ENCODE results near the gene MBOAT7.
"Not testable (repeated sequence)": the region's sequence is repeated elsewhere in the genome, so short reads cannot be mapped to it uniquely, and the experiment has no call there.

The MBOAT7 gene

DNA sequence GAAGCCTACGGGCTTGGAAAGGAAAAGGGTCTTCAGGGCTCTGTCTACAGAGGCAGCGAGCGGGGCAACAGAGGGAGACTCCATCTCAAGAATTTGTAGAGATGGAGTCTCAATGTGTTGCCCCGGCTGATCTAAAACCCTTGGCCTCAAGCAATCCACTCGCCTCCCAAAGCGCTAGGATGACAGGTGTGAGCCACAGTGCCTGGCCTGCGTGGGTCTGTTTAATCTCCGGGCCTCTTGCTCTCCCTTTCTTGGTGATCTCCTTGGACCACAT lies 19.3 kb upstream of the MBOAT7 start:
- DNase-seq, result no peak

DNA sequence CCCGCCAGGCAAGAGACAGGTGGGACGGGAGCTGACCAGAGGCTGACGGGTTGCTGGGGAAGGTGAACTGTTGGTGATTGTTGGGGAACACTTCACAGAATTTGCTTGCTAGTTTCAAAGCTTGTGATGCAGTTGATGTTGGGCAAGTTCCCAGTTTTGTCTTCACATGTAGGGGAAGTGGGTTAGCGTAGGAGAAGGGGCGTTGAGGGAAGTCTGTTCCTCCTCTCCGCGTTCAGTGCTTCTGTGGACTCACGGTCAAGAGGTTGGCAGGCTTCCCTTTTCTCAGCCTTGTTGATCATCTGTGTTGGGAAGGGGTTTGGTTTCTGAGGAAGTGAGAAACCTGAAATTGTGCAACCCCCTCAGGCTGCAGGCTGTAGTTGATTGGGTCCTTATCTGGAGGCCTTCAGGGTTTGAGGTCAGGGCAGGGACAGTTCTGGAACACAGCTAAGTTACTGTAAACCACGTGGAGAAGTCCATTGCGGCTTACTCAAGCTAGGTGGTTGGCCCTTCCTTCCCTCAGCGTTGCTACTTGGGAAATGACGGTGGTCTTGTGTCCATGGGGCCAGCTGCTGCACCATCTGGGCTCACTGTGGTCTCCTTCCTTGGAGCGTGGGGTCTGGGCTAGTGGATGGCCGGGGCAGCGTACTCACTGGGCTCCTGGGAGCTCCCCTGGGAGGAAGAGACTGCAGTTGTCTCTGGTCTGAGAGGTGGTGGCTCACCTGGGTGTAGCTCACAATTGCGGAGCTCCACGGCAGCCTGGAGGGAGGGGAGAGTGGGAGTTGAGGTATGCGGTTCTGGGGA lies 18.8 kb upstream of the MBOAT7 start:
- DNase-seq, result peak; percentile 63

DNA sequence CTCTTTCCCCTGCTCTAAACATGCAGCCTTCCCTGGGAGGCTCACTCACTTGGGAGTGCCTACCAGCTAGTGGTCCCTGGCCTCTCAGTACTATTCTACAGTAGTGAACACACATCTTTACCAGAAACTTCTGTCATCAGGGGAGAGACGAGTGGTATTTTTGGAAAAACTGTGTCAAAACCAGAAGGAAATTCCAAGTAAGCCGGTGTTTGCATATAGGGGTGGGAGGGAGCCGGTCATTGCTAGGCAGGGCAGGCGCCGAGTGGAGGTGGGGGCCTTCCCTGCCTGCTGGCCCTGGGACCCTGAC lies 18.2 kb upstream of the MBOAT7 start:
- DNase-seq, result no peak

DNA sequence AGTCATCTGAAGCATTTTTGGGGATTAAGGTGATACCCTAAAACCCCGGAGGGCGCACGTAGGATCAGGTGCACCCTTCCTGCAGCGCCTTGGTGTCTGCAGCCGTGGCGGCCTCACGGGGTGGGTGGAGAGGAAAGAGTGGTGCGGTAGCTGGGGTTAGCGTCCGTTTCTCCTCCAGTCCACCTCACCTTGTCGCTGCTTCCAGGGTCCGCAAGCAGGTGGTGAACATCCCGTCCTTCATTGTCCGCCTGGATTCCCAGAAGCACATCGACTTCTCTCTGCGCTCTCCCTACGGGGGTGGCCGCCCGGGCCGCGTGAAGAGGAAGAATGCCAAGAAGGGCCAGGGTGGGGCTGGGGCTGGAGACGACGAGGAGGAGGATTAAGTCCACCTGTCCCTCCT lies 17.8 kb upstream of the MBOAT7 start:
- not testable (repeated sequence) for DNase-seq

DNA sequence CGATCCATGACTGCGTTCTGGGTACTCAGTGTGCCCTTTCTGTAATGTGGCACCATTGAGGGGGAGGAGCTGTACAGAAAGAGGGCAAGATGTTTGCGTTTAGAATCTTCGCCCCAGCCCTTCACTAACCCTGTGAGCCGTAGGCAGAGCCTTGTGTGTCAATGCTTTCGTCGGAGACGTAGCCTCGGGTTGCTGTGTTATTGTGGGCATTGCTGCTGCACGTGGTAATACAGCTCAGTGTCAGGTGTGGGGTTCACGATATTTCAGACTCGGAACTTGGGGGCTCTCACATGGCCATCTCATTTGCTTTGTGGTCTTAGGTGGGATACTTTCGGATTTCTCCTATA lies 17.4 kb upstream of the MBOAT7 start:
- DNase-seq, result no peak

DNA sequence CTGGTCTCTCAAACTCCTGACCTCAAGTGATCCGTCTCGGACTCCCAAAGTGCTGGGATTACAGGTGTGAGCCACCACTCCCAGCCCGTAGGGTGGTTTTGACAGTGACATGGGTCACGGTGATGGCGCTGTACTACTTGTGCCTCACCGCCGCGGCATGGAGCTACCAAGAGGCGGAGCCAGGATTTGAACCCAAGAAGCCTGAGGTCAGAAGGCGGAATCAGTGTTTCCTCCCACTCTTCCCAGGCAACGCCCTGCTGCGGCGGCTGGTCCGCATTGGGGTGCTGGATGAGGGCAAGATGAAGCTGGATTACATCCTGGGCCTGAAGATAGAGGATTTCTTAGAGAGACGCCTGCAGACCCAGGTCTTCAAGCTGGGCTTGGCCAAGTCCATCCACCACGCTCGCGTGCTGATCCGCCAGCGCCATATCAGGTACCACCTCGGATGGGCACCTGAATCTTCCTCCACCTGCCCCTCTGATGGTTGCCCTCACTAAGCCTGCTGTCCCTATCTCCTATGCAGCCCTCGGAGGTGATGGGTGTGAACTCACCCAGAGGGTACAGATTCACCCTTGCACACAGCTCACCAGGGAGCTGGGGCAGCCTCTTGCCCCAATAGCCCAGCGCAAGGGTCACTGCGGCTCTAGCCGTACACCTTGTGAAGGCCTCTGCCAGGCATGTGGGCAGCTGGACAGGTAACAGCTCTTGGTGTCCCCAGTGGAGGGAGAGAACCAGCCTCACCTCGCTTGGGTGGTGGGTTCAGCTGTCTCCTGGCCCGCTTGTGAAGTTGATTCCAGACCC lies 16.9 kb upstream of the MBOAT7 start:
- no peak for DNase-seq

DNA sequence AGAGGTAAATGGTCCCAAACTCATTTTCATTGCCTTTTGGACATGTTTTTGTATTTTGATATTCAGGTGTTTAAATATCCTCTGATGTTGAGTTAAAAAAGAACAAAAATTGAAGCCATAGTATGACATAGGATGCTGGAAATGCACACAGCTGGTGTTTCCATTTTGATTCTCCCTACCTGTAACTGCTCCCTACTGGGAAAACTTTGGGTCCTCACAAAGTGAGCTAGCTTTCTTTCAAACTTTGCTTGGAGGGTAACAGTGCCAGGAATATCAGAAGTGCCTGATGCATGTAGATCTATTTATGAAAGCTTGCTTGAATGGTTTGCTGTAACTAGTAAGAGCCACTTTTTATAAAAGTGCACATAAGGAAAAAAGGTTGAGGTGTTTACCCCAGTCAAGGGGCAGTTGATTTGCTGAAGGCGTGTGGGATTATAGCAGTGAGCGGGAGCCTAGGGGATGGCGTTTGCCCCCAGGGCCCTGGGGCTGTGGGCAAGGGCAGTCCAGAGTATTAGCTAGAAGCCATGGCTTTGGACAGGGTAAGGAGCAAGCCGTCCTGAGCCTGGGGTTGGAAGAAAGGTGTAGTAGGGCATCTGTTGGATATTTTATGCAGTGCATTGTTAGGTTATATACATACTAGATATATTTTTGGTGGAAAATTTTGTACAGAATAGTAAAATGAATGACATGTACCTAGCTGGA lies 15.5 kb upstream of the MBOAT7 start:
- no peak for DNase-seq

DNA sequence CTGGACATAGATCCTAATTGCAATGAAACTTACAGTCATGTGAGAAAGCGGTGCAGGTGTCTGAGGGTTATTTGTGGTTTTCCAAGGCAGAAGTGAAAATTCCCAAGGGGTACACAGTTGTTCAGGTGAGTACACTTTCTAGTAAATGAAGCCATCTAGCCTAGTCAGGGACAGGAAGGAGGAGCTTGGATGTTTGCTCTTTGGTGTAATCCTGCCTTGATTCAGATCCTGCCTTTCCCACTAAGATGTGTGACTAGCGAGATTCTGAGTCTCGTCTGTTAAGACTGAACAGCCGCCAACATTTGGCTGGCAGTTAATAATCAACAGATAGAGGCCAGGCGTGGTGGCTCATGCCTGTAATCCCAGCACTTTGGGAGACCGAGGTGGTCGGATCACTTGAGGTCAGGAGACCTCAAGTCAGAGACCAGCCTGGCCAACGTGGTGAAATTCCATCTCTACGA lies 13.8 kb upstream of the MBOAT7 start:
- DNase-seq, result no peak

DNA sequence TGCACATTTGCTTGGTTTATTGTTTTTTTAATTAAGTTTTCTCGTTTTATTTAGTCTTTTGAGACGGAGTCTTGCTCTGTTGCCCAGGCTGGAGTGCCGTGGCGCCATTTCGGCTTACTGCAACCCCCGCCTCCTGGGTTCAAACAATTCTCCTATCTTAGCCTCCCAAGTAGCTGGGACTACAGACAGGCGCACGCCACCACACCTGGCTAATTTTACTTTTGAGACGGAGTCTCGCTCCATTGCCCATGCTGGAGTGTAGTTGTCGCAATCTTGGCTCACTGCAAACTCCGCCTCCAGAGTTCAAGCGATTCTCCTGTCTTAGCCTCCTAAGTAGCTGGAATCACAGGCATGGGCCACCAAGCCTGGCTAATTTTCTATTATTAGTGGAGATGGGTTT lies 12.6 kb upstream of the MBOAT7 start:
- DNase-seq, result no peak

DNA sequence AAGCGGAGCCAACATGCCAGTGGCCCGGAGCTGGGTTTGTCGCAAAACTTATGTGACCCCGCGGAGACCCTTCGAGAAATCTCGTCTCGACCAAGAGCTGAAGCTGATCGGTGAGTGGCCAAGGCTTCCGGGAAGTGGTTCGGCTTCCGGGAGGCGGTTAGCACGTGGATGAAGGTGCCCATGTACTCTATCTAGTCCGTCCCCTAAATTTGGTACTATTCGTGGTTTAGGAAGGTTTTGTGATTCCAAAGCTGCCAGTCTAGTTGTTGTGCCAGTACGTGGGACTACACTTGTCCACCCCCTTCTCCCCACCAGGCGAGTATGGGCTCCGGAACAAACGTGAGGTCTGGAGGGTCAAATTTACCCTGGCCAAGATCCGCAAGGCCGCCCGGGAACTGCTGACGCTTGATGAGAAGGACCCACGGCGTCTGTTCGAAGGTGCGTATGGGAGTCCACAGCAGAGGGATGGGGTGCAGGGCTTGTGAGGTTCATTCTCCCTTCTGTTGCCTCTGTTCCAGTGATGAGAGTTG lies 11.9 kb upstream of the MBOAT7 start:
- DNase-seq, result no peak

DNA sequence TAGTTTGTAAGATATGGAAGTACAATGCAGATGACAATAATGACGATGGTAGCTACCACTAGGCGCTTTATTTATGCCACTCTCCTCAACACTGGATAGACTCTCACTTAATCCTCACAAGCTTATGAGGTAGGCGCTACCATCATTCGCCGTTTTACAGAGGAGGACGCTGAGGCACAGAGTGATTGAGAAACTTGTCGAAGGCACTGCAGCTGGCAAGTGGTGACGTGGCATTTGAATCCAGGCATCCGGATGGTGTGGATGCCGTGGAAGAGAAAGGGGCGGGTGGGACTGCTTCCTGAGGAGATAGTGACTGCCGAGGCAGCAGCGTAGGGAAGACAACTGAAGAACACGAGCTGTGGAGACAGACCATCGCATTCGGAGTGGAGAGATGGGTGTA lies 10.0 kb upstream of the MBOAT7 start:
- no peak for DNase-seq

DNA sequence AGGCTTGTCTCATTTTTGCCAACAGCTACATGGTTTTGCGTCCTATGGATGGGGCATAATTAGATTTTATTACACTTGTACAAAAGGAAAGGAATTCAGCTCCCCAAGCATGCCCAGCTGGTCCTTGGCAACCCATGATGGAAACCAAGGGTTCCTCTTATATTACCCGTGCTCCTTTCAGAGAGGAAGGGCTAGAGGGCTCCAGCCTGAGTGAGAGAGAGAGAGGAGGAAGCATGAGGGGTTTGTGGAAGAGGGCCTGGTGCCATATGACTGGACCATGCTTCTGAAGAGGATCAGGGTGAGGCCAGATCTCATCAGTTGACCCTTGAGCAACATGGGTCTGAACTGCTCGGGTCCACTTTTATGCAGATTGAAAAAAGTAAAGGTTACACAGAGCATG lies 7.7 kb upstream of the MBOAT7 start:
- DNase-seq, result no peak

DNA sequence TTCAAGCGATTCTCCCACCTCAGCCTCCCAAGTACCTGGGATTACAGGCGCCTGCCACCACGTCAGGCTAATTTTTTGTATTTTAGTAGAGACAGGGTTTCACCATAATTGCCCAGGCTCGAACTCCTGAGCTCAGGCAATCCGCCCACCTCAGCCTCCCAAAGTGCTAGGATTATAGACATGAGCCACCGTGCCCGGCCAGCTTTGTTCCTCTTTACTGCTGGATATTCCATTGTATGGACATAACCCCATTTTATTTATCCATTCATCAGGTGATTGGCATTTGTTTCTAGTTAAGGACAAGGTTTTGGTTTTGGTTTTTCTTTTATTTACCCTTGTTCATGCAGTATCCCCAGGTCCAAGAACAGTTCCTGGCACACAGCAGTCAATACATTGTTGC lies 7.2 kb upstream of the MBOAT7 start:
- DNase-seq, result no peak

DNA sequence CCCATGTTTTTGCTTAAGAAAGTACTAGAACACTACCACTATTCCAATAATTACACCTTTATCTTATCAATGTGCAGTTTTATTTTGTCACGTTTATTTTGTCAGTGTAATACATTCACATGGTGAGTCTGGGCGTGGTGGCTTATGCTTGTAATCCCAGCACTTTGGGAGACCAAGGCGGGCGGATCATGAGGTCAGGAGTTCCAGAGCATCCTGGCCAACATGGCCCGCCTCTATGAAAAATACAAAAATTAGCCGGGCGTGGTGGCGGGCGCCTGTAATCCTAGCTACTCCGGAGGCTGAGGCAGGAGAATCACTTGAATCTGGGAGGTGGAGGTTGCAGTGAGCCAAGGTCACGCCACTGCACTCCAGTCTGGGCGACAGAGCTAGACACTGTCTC lies 5.1 kb upstream of the MBOAT7 start:
- DNase-seq, result not testable (repeated sequence)

DNA sequence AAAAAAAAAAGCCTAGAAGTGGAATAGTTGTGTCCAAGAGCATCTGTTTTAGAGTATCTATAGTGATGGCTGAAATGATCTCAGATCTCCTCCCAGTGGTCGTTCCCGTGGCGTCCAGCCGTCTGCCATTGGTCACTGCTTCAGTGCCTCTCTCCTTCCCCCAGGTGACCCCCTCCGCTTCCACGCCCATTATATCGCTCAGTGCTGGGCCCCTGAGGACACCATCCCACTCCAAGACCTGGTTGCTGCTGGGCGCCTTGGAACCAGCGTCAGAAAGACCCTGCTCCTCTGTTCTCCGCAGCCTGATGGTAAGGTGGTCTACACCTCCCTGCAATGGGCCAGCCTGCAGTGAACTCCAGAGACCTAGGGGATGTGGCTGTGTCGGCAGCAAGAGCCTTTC lies 3.6 kb upstream of the MBOAT7 start:
- DNase-seq, result no peak

DNA sequence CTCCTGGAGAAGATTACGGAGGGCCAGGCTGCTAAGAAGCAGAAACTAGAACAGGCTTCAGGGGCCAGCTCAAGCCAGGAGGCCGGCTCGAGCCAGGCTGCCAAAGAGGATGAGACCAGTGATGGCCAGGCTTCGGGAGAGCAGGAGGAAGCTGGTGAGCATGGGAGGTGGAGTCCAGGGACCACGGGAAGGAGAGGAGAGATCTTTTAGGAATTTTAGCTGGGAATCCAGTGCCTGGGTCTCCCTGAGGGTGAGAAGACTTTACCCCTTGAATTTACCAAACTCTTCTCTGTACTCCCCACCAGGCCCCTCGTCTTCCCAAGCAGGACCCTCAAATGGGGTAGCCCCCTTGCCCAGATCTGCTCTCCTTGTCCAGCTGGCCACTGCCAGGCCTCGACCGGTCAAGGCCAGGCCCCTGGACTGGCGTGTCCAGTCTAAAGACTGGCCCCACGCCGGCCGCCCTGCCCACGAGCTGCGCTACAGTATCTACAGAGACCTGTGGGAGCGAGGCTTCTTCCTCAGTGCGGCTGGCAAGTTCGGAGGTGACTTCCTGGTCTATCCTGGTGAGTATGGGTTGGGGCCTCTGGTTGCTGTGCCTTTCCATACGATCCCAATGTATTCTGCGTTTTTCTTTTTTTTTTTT lies 2.6 kb upstream of the MBOAT7 start:
- DNase-seq, result no peak

DNA sequence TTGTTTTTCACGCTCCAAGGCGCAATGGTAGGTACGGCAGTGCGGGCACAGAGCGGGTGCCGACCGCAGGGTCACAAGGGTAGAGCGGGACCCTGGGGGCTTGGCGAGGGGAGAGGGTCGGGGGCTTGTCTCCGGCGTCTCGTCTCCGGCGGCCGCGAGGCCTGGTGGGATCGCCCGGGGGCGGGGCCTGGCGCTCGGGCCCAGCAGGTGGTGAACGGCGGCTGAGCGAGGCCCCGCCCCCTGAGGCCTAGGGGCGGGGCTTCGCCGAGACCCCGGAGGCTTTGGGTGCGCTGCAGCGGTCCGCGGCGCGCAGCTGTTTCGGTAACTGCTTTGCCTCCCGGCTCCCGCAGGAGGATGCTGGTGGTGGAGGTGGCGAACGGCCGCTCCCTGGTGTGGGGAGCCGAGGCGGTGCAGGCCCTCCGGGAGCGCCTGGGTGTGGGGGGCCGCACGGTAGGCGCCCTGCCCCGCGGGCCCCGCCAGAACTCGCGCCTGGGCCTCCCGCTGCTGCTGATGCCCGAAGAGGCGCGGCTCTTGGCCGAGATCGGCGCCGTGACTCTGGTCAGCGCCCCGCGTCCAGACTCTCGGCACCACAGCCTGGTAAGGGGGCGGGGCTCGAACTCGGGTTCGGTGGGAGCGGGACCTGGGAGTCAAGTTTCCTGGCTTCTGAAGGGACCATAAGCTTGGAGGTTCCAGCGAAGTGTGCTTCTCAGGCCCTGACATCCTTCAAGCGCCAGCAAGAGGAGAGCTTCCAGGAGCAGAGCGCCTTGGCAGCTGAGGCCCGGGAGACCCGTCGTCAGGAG lies 1.8 kb upstream of the MBOAT7 start, which contains the start of gene TSEN34:
TSEN34 (plus strand) TSS at position 298 of the 800 bp plus-strand sequence; CDS start at position 355, 57 bp downstream.
- peak; percentile 90 for DNase-seq

DNA sequence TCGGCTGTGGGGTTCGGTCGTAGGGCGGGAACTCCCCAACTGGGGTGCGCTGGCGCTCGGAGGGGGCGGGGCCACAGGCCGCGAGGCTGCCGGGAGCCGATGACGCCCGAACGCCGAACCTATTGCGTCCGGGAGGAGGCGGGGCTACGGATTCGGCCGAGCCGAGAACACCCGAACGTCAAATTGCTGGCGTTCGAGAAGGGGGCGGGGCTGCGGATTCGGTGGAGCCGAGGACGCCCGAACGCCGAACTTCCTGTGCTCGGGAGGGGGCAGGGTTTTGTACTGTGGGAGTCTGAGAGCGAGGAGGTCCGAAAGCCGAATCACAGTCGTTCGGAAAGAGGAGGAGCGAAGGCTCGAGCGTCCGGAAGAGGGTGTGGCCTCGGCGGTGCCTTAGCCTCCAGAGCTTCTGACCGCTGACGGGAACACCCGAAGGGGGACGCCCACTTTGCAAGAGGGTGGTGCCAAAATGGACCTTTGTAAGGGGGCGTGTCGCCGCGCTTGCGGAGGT lies 1.2 kb upstream of the MBOAT7 start:
- peak; percentile 100 for DNase-seq

DNA sequence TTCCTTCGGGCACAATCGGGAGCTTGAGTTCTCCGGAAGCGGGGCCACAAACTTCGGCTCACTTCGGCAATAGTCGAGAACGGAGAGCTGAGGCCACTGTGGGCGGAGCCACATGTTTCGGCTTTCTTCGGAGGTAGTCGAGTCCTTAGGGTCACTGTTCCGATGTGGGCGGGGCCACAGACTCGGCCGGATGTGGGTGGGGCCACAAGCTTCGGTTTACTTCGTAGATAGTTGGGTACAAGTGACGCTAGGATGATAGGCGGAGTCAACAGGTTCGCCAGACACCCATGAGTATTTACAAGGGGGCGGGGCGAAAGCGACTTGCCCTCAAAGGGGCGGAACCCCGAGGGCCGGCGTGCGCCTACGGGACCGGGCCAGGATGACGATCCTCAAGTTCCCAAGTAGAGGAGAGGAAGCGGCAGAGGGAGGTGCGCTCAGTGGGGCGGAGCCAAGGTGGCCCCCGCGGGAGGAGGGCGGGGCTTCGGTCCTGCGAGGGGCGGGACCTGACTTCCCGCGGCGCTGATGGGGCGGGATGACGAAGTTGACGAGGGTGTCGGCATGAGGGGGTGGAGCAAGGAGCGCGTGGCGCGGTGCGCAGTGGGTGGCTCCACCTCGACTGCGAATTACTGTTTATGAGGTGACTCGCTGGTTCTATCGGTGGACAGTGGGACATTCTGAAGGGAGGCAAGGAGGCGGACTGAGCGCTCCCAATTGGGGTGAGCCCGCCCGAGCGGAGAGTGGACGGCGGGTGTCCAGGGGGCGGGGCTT lies 539 bp upstream of the MBOAT7 start:
- DNase-seq, result peak; percentile 100

DNA sequence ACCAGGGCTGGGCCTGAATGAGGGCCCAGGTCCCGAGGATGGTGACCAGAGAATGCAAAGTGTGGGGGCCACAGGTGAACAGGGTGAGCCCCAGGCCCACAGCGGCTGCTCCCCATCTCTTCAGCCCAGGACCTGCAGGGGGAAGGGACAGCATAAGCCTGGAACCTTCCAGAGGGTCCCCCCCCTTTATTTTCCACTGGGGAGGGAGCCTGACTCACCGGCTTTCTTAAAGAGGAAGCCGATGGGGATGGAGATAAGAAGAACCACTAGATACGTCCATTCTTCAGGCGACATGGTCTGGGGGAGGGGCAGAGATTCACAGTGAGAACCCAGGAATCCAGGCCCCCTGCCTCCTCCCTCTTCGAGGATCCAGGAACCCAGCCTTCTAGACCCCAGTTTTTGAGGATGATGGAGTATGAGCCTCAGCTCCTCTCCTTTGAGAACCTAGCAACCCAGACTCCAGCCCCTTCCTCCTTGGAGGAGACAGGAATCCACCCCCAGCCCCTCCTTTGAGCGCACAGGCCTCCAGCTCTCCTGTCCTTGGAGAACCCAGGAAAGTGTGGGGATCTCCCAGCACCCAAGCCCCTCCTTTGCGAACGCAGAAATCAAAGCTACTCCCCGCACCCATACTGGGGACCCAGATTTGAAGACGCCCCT lies 1.0 kb downstream of the MBOAT7 start:
- DNase-seq, result peak; percentile 74

DNA sequence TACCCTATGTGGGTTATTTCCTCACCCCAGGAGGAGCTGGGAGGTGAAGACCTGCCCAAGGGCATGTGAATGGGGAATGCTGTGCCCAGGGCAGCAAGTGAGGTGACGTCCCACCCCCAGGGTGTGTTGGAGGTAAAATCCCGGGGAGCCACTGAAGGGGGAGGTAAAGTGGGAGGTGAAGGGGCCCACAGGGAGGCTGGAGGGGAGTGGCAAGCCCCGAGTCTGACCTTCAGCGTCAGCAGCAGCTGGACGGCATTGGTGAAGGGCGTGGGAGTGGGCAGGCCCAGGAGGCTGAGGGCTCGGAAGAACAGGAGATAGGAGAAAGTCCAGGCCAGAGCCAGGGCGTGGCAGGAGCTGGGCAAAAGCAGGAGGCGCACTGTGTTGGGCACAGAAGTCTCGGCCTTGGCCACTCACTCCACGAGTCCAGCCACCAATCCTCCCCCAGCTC lies 2.4 kb downstream of the MBOAT7 start:
- no peak for DNase-seq
